Occipital lobe (tissue), 2 donors: ENCODE results near the gene PRKCH. TPM values are rescaled to one million over a fixed set of nuclear protein-coding genes. Genes with fewer than 3 reads are reported as not detected.

ENCODE experiments used
- DNase-seq: peaks from one replicate; lab custom pipeline; 2025; lab: John Stamatoyannopoulos, UW
- total RNA-seq: library from RNA; depleted of rRNA; stranded (reverse); fragments of >200 nt; gene quantifications from one replicate; pipeline ENCODE4 v1.2.3, GENCODE V29; 2014

The PRKCH gene
- total RNA-seq, 1 donor from 2014 or later: 21.2 TPM

- no peak for DNase-seq
Measured at GRCh38 chr14:61486930-61487495, 165.6 kb downstream of the PRKCH start.

GRCh38 chr14:61488417-61489401, 167.3 kb downstream of the PRKCH start:
- no peak for DNase-seq

DNA sequence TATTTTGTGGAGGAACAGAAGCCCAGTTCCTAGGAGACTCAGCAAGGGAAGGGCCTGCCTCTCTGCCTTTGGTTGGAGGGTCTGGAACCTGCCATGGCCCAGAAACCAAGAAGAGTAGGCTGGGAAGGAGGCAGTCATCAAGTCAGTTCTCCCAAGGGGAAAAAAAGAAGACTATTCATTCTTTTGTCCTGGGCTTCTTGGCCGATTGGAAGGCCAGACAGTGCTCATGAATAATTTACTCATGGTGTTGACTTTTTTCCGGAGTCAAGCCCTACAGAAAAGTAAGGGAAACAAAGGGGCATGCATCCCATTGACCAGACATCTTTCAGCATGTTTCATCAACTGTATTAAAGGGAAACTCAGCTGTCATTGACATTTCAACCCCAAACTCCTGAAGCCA, 168.1 kb downstream of the PRKCH start:
- no peak for DNase-seq

GRCh38 chr14:61489932-61490331, 168.6 kb downstream of the PRKCH start:
- DNase-seq: no peak

- no peak for DNase-seq
Measured at GRCh38 chr14:61491224-61491623, 169.8 kb downstream of the PRKCH start.

DNA sequence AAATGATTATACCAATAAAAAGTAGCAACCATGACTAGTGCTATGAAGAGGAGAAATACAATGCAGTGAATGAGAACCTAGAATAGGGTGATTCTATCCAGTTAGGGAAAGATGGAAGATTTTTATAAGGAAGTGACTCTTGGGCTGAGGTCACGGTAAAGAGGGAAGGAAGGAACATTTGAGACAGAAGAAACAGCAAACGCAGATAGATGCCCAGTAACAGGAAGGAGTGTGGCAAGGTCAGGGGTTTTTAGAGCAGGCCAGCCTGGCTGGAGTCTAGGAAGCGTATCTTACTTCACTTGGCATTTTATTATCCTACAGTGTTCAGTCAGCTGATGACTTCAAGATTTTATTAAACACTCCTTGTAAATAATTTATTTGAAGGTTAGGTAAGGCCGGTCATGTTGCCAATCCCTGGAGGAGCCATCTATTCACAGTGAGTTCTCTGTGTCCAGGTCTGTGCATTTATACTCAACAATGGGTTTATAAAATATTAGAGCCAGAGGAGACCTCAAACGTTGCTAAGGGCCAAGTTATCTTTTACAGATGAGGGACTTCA, 170.6 kb downstream of the PRKCH start:
- no peak for DNase-seq

DNA sequence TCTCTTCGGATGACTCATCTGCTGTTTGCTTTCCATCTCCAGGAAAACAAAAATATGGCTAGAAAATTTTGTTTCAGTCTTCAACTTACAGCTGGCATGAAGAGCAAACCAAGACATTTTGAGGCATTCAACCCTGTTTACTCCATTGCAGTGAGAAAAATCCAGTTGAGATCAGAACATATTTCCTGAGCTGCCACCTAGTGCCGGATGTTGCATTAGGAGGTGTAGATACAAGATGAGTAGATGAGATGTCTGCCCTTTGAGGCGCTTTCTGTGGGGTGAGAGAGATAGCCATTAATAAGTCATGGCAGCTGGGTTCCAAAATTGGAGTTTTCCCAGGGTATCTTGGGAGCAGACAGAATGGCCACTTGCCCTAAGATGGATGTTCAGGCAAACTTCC, 171.1 kb downstream of the PRKCH start:
- DNase-seq: no peak

DNA sequence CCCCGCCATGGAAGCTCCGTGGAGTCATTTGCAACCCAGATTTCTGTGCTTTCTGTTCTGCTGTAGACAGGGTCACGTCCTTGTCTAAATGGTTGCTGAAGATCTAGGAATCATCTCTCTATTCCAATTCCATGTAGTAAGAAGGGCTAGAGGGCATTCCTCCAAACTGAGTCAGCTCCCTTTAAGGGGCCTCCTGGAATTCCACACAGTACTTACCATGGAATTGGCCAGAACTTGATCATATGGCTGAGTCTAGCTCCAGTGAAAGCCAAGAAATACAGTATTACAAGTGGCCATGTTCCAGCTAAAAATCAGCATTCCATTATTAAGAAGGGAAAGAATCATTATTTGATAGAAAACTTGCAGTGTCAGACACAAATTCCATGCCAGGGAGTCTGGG, 171.9 kb downstream of the PRKCH start:
- DNase-seq: no peak

DNA sequence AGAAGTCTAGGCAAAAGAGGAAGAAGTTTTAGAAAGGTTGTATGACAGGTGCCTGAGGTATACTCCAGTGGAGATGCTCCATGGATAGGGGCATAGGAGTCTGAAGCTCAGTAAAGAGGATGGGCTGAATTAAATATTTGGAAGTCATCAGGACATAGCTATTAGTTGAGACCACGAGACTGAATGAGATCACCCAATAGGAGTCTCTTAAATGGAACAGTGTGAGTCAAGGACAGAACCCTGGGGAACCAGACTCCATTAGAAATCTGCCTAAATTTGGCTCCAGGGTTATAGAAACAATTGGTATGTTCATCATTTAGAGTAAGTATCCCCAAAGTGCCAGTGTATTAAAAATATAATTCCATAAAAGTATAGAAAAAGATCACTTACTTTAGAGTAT, 172.6 kb downstream of the PRKCH start:
- DNase-seq: no peak

DNA sequence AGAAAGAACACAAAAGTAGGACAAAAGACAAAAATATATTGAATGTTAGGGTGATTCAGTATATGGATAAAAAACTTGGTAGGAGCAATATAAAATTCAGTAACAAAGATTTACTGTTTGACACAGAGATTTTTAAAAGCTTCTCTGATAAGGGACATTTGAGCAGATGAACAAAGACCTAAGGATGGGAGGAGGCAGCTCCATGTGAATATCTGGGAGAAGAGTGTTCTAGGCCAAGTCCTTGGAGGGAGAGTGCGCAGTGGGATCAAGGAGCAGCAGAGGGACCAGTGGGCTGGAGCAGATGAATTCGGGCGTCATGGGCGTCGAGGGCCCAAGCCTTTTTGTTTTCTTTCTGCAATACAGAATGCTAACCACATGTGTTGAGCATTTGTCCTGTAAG, 174.4 kb downstream of the PRKCH start:
- DNase-seq: no peak

GRCh38 chr14:61498303-61498702, 176.9 kb downstream of the PRKCH start:
- DNase-seq: no peak

GRCh38 chr14:61498811-61499210, 177.4 kb downstream of the PRKCH start:
- DNase-seq: no peak

DNA sequence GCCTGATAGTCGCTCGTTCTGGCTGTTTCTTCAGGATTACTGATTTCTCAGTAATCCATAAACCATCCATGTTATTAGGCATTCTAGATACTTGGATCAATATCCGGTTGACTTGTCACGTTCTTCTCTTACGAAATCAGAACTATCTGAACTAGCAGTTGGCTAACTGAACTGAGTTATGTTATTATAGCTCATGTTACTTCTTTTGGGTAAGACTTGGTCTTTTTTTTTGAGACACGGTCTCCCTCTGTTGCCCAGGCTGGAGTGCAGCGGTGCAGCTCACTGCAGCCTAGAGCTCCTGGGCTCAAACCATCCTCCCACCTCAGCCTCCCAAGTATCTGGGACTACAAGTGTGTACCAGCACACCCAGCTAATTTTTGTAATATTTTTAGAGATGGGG, 178.6 kb downstream of the PRKCH start:
- DNase-seq: no peak

DNA sequence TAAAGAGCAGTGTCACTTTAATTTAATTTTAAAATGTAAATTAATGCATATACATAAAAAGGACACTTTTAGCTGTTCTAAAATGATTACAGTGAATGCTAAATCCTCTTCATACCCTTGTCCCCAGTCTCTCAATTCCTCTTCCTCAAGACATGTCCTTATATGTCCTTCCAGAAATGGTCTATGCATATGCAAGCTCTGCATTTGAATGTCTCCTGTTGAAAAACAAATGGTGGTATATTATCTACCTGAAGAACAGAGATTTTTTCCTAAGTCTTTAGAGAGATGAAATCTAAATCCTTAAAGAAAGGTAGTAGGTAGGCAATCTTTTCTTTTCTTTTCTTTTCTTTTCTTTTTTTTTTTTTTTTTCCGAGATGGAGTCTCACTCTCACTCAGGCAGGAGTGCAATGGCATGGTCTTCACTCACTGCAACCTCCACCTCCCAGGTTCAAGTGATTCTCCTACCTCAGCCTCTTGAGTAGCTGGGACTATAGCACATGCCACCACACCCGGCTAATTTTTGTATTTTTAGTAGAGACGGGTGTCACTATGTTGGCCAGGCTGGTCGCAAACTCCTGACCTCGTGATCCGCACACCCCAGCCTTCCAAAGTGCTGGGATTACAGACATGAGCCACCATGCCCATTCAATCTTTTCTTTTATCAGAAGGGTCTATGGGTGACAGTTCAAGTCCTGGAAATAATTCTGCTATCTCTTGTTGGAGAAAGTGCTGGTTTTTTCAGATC, 180.5 kb downstream of the PRKCH start:
- DNase-seq: no peak

DNA sequence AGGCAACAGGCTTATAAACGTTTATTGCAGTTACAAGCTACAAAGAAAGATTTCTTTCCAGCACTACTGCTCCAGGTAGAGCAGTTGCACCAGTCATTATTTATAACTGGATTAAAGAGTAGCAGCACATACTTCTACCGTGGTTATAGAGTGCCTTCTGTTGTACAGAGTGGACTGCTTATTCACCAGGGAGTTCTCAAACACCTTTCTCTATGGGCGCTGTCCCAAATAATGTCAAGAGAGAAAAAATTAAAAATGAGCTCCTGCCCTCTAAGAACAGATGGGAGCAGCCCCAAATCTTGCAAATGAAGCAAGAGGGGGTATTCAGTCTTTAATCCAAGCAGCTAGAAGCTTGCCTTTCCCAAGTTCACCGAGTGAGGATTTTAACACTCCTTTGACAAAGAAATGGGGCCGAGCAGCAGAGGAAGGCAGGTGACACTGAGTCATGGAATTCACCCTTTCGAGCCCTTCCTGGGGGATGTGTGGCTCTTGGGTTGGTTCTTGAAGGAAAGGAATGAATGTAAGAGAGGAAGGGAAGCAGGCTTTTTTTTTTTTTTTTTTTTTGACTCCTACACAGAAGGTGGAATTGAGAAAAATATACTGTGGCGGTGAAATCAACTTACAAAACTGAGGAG, 181.2 kb downstream of the PRKCH start:
- no peak for DNase-seq

DNA sequence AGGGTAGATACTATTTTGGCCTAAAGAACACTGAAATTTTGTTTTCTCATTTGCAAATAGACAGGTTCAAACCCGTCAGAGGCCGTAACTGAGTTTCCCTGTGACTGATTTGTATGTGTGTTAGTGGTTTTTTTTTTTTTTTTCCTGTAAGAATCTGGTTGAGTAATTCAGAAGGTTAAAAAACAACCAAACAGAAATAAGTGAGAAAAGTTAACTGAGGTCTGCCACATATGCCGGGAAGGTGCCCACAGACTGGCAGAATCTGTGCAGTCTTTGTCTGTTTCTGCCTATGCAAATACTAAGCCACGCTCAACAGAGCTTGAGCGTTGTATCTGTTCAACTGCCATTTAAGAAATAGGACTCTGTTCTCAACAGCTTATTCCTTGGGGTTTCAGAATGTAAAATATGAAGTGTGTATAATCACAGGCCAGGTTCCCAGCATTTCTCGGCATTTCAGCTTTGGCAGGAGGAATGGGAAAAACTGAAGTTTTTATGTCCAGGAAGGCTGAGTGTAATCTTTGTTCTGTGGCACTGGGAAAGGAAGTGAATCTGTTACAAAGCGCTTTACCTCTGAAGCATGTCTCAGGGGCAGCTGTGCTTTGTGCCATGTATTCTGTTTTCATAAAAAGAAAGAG, 181.9 kb downstream of the PRKCH start:
- no peak for DNase-seq

- DNase-seq: no peak
Measured at GRCh38 chr14:61504901-61505300, 183.5 kb downstream of the PRKCH start.

- DNase-seq: no peak
Measured at GRCh38 chr14:61505815-61506809, 184.7 kb downstream of the PRKCH start.

GRCh38 chr14:61508526-61508925, 187.1 kb downstream of the PRKCH start:
- no peak for DNase-seq
